Epithelial cell of esophagus (primary cell): Measurements from ENCODE around the gene CD1C.
"Not testable (repeated sequence)": the region's sequence is repeated elsewhere in the genome, so short reads cannot be mapped to it uniquely, and the experiment has no call there.

Source experiments
- DNase-seq: peaks from one replicate; pipeline ENCODE4 v3.0.0; 2010; ENCODE audit warnings: low read depth
- H3K4me3 ChIP-seq: 2 replicates; pipeline ENCODE4 v1.5.1; 2011; ENCODE audit warnings: mild to moderate bottlenecking, low read length, control low read depth
- TF ChIP-seq, protein P1 (sequence below): IDR thresholded peaks from 2 replicates; pipeline ENCODE4 v1.5.1; 2011; ENCODE audit warnings: low read depth, mild to moderate bottlenecking, low read length, control low read depth, inconsistent platforms; ENCODE audit not compliant: insufficient read depth; ENCODE audit errors: missing control alignments

The CD1C gene

DNA sequence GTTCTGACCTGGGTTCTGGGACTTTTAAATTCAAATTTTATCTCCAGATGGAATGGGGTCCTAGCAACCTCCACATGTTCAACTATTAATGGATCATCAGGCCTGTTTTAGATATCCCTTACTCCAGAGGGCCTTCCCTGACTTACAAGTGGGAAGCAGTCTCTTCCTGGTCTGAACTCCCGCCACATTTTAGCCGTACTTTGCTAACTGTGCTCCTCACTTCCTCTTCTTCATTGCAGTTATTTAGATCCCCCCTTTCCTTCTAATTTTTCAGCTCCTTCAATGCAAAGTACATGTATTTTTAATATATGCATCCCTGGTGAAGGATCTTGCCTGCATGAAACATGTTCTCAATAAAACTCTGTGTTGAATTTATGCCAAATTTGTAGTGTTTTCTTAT, 31.8 kb upstream of the CD1C start:
- DNase-seq, result no peak
- TF ChIP-seq, protein P1, sequence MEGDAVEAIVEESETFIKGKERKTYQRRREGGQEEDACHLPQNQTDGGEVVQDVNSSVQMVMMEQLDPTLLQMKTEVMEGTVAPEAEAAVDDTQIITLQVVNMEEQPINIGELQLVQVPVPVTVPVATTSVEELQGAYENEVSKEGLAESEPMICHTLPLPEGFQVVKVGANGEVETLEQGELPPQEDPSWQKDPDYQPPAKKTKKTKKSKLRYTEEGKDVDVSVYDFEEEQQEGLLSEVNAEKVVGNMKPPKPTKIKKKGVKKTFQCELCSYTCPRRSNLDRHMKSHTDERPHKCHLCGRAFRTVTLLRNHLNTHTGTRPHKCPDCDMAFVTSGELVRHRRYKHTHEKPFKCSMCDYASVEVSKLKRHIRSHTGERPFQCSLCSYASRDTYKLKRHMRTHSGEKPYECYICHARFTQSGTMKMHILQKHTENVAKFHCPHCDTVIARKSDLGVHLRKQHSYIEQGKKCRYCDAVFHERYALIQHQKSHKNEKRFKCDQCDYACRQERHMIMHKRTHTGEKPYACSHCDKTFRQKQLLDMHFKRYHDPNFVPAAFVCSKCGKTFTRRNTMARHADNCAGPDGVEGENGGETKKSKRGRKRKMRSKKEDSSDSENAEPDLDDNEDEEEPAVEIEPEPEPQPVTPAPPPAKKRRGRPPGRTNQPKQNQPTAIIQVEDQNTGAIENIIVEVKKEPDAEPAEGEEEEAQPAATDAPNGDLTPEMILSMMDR, result no peak
- no peak overlapping the region for H3K4me3 ChIP-seq

DNA sequence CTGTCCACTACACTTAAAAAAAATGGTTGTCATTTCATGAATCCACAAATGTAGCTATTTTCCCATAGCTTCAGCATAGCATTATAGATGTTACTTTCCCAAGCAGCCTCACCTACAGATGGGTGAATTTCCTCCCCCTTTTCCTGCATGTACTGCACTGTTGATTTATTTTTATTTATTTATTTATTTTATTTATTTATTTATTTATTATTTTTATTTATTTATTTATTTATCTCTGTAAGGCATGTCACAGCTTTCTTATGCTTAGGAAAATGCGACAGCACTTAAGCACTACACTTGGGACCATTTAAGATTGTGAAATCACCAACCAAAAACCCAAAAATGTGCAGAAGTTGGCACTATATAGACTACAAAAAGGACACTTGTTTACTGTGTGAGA, 30.6 kb upstream of the CD1C start:
- TF ChIP-seq, protein P1, result no peak
- H3K4me3 ChIP-seq, result no peak overlapping the region
- no peak for DNase-seq

DNA sequence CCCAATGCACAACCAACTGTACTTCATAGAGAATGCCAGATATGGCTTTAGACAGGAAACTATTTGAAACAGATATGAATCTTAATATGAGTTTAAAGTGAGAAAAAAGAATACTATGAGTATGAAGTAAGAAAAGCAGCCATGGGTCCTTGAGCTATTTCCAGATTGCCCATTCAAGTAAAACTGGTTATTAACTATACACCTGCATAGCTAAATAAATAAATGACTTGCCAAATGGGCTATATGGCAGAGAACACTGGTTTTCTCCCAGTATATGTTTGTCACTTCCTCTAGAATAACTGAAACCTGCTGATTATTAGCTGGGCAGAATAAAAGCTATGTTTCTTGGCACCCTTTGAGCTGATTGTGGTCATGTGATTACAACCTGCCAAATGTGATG, 17.0 kb upstream of the CD1C start:
- no peak overlapping the region for H3K4me3 ChIP-seq
- TF ChIP-seq, protein P1, result no peak
- DNase-seq, result no peak

DNA sequence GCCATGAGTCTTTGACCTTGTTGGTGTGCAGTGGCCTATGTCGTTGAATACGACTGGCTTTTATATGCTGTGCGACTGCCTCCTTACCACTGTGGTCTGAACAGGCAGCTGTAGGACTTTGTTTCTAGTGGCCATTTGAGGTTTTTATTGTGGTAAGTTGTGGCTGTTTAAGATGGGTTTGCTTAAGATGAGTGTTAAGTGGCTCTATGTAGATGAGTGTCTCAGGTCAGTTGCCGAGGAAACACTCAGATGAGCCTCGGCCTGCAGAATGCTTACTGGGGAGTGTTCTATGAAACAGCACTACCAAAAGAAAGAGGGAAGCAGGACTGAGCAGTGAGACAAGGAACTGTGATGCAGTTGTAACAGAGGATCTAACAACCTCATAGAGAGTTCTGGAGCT, 14.9 kb upstream of the CD1C start:
- H3K4me3 ChIP-seq, result no peak overlapping the region

DNA sequence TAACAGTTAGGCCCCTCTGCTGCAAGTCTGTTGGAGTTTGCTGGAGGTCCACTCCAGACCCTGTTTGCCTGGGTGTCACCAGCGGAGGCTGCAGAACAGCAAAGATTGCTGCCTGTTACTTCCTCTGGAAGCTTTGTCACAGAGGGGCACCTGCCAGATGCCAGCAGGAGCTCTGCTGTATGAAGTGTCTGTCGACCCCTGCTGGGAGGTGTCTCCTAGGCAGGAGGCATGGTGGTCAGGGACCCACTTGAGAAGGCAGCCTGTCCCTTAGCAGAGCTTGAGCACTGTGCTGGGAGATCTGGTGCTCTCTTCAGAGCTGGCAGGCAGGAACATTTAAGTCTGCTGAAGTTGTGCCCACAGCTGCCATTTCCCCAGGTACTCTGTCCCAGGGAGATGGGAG, 7.3 kb upstream of the CD1C start:
- not testable (repeated sequence) for H3K4me3 ChIP-seq, DNase-seq

More for the DNA sequence above, 14.9 kb upstream of the CD1C start:
- no peak for DNase-seq
- TF ChIP-seq, protein P1, result no peak

DNA sequence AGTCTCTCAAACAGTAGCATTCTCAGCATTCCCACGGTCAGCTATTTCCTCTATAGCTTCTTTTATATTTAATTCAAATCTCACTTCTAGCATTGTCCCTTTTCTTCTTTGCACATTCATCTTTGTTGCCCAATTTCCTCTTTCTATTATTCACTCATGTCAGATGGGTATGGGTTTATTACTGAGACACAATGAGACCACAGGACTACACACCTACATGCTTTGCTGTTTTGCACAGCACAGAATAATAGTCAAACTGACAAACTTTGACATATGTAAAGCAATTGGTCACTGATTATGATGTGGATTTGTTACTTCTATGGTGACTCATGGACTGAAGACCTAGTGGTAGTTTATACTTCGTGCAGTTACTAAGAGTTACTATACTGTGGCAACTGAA, 5.8 kb upstream of the CD1C start:
- no peak for DNase-seq
- H3K4me3 ChIP-seq, result no peak overlapping the region
- TF ChIP-seq, protein P1, result no peak

DNA sequence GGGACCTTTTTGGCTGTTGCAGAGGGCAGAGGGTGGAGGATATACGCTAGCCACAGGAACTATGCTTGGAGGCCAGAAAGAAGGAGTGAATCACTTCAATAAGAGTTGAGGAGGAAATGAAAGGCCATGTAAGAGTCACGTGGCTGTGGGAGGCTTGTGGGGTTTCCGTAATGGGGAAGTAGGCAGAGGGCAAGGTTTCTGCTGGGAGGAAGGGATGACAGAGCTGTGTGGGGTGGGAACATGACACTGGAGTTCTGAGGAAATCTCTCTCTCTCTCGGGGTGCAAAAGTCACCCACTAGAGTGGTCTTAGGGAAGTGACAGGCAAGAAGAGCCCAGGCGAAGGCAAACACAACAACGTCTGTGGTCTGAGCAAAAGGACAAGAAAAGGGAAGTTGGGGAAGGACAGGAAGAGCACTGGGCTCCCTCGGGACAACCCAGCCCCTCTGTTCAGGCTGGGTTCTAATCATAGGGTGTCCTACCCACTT, 3.9 kb upstream of the CD1C start:
- TF ChIP-seq, protein P1, result no peak
- DNase-seq, result no peak
- no peak overlapping the region for H3K4me3 ChIP-seq

DNA sequence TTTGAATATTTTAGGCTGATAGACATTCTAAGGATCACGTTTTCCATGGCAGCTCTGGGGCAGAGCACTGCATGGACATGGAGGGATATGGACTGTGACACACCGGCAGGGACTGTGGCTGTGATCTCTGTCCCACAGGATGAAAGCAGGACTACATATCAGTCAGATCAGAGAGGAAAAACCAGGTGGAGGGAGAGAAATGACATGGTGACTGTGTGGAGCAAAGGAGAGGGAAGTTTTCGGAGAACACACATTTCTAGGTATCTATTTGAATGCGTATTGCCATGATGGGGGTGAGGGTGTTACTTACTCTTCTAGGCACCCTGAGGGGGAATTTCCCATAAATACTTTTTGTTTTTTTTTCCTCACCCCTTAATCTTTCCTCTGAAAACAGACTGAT, 3.2 kb upstream of the CD1C start:
- TF ChIP-seq, protein P1, result no peak
- DNase-seq, result no peak

More for the DNA sequence above, 3.2 kb upstream of the CD1C start:
- no peak overlapping the region for H3K4me3 ChIP-seq
